Vagina (tissue), 2 donors: ENCODE measurements around the gene PCDHGA1.
A peak's percentile ranks its signal among the peaks of the same experiment; 100 is the strongest.

Experiments
- CTCF ChIP-seq, 3 experiments: fragments of 450-650 bp in 2 of 3; fragments of 200-600 bp in 1 of 3; sonication (generic) in 1 of 3; IDR thresholded peaks; one replicate each; pipeline ENCODE4 v1.5.1; 2017 to 2019; ENCODE audit warnings: antibody characterized with exemption in 3 of 3, mild to moderate bottlenecking in 2 of 3, moderate library complexity in 2 of 3
- POLR2A ChIP-seq, 2 donors: fragments of 450-650 bp; IDR thresholded peaks; one replicate each; pipeline ENCODE4 v1.6.1; 2017; ENCODE audit warnings: antibody characterized with exemption in 2 of 2, mild to moderate bottlenecking in 2 of 2, moderate library complexity in 2 of 2
- POLR2AphosphoS5 ChIP-seq, 2 donors: sonication (generic); formaldehyde crosslinking; IDR thresholded peaks; one replicate each; pipeline ENCODE4 v1.9.0; 2017; ENCODE audit warnings: antibody characterized with exemption in 2 of 2, mild to moderate bottlenecking in 2 of 2, low read depth in 1 of 2; ENCODE audit not compliant: insufficient read depth in 1 of 2

GRCh38 chr5:141508798-141509611 lies 178.7 kb downstream of the PCDHGA1 start:
- TF ChIP-seq CTCF (IDR thresholded peaks at IDR 0.05) = no peak
- peak; percentile 27 to 86 for TF ChIP-seq POLR2AphosphoS5 (IDR thresholded peaks at IDR 0.05; ENCODE audit: insufficient read depth in 1 of 2, low read depth in 1 of 2)
- peak in 1 of 2 donors; percentile 54 for TF ChIP-seq POLR2A (IDR thresholded peaks at IDR 0.05)
